C4-2B (cell line): Measurements from ENCODE around the gene XPO1.
A peak's percentile ranks its signal among the peaks of the same experiment; 100 is the strongest.
"Not testable (repeated sequence)": the region's sequence is repeated elsewhere in the genome, so short reads cannot be mapped to it uniquely, and the experiment has no call there.

Experiments
- H3K27ac ChIP-seq: fragments of 450-650 bp; 2 replicates; pipeline ENCODE4 v1.5.1; 2017
- ZFX ChIP-seq: fragments of 450-650 bp; IDR thresholded peaks from 2 replicates; pipeline ENCODE4 v1.6.1; 2017
- TF ChIP-seq, protein P1 (sequence below): fragments of 450-650 bp; conservative IDR thresholded peaks from 2 replicates; pipeline ENCODE4 v1.5.1; 2017; ENCODE audit warnings: mild to moderate bottlenecking

The XPO1 gene

DNA sequence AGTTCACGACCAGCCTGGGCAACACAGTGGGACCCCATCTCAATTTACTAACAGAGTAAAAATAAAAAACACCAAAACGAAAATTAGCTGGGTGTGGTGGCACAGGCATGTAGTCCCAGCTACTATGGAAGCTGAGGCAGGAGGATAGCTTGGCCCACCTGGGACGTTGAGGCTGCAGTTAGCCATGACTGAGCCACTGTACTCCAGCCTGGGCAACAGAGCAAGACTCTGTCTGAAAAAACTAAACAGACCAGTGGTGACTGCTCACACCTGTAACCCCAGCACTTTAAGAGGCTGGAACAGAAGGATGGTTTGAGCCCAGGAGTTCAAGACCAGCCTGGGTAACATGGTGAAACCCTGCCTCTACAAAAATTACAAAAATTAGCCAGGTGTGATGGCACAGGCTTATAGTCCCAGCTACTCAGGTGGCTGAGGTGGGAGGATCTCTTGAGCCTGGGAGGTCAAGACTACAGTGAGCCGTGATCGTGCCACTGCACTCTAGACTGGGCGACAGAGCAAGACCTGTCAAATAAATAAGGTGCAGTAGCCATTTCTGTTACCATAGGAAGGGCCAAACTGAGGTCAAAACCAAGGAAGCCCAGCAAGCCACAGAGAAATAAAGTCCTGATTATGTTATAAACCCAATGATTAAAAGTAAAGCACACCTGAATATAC lies 81.3 kb downstream of the XPO1 start:
- peak overlapping the region; percentile 28; the same call in 1 of the 2 replicates for H3K27ac ChIP-seq
- TF ChIP-seq ZFX = no peak
- TF ChIP-seq, protein P1, sequence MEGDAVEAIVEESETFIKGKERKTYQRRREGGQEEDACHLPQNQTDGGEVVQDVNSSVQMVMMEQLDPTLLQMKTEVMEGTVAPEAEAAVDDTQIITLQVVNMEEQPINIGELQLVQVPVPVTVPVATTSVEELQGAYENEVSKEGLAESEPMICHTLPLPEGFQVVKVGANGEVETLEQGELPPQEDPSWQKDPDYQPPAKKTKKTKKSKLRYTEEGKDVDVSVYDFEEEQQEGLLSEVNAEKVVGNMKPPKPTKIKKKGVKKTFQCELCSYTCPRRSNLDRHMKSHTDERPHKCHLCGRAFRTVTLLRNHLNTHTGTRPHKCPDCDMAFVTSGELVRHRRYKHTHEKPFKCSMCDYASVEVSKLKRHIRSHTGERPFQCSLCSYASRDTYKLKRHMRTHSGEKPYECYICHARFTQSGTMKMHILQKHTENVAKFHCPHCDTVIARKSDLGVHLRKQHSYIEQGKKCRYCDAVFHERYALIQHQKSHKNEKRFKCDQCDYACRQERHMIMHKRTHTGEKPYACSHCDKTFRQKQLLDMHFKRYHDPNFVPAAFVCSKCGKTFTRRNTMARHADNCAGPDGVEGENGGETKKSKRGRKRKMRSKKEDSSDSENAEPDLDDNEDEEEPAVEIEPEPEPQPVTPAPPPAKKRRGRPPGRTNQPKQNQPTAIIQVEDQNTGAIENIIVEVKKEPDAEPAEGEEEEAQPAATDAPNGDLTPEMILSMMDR = no peak

DNA sequence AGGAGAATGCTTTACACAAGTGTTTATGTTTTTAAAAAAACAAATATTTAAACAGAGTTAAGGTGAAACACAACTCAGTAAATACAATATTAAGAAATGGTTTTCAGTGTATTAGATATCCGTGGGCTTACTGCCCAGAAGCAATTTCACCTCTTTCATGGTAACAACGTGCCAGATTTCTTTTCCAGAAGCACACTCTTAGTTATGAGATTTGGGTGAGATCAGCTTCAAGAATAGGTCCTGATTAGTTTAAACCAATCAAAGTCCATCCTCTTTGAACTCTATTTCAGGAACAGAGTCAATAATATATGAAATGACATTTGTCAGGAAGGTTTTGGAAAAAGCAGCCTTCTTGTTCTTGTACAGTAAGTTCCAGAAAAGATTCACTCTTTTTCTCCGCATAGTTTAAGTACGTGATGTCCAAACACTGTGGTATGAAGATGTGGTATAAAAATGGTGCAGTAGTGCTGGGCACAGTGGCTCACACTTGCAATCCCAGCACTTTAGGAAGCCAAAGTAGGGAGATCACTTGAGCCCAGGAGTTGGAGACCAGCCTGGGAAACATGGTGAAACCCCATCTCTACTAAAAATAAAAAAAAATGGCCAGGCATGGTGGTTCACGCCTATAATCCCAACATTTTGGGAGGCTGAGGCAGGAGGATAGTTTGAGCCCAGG lies 81.9 kb downstream of the XPO1 start:
- peak overlapping the region; percentile 28; the same call in 1 of the 2 replicates for H3K27ac ChIP-seq
- TF ChIP-seq, protein P1 = no peak
- TF ChIP-seq ZFX = no peak

DNA sequence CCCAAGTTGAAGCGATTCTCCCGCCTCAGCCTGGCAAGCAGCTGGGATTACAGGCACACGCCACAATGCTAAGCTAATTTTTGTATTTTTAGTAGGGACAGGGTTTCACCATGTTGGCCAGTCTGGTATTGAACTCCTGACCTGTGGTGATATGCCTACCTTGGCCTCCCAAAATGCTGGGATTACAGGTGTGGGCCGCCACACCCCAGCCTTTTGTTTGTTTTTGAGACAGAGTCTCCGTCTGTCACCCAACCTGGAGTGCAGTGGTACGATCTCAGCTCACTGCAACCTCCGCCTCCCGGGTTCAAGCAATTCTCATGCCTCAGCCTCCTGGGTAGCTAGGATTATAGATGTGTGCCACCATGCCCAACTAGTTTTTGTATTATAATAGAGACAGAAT lies 83.2 kb downstream of the XPO1 start:
- not testable (repeated sequence) for H3K27ac ChIP-seq

DNA sequence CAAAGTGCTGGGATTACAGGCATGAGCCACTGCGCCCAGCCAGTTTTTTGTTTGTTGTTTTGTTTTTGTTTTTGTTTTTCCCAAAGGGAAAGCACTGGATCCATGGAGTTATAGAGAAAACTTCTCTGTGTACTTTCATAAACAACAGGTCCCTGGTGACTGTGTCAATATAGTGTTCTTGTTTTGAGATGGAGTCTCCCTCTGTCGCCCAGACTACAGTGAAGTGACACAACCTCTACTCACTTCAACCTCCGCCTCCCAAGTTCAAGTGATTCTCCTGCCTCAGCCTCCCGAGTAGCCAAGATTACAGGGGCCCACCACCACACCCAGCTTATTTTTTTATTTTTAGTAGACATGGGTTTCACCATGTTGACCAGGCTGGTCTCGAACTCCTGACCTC lies 83.8 kb downstream of the XPO1 start:
- no peak overlapping the region for H3K27ac ChIP-seq
- TF ChIP-seq, protein P1 = no peak
- no peak for TF ChIP-seq ZFX

DNA sequence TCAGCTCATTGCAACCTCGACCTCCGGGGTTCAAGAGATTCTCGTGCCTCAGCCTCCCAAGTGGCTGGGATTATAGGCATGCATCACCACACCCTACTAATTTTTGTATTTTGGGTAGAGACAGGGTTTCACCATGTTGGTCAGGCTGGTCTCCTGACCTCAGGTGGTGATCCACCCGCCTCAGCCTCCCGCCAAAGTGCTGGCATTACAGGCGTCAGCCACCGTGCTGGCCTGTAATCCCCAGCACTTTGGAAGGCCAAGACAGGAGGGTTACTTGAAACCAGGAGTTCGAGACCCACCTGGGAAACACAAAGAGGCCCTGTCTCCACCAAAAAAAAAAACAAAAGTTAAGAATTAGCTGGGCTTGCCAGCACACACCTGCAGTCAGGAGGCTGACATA lies 85.8 kb downstream of the XPO1 start:
- H3K27ac ChIP-seq = no peak overlapping the region
- TF ChIP-seq, protein P1 = no peak
- TF ChIP-seq ZFX = no peak

DNA sequence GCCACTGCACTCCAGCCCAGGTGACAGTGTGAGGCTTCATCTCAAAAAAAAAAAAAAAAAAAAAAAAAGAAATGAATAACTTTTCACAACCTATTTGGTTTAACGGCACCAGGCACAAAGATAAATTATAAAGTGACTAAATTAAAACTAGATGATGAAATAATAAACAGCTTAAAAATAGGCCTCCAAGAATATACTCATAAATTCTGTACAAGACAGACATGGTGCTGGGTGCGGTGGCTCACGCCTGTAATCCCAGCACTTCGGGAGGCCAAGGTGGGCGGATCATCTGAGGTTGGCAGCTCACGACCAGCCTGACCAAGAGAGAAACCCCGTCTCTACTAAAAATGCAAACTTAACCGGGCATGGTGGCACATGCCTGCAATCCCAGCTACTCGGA lies 87.0 kb downstream of the XPO1 start:
- no peak overlapping the region for H3K27ac ChIP-seq
- TF ChIP-seq, protein P1 = no peak
- TF ChIP-seq ZFX = no peak

DNA sequence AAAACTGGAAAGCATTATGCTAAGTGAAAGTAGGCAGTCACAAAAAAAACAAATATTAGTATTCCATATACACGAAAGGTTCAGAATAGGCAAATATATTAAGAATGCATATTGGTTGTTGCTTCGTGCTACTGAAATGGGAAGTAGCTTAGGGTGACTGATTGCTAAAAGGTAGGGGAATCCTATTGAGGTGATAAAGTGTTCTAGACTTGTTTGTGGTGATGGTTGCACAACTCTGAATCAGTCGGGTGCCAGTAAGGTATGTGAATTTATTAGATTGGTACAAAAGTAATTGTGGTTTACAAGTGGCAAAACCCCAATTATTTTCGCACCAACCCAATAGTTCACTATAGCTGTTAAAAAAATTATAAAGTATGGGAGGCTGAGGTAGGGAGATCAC lies 88.0 kb downstream of the XPO1 start:
- TF ChIP-seq, protein P1 = no peak
- no peak for TF ChIP-seq ZFX

DNA sequence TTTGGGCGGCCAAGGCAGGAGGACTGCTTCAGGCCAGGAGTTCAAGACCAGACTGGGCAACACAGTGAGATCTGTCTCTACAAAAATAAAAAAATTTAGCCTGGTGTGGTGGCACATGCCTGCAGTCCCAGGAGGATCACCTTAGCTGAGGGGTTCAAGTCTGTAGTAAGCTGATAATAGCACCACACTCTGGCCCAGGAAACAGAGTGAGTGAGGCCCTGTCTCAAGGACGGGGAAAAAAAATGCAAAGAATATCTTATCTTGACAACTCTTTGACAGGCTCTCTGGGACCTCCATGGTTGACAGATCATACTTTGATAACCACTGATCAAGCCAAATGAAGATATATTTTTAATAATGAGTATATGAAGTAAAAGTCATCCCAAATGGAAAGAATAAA lies 89.9 kb downstream of the XPO1 start:
- no peak overlapping the region for H3K27ac ChIP-seq
- TF ChIP-seq, protein P1 = no peak
- TF ChIP-seq ZFX = no peak

More for the DNA sequence above, 88.0 kb downstream of the XPO1 start:
- H3K27ac ChIP-seq = no peak overlapping the region

DNA sequence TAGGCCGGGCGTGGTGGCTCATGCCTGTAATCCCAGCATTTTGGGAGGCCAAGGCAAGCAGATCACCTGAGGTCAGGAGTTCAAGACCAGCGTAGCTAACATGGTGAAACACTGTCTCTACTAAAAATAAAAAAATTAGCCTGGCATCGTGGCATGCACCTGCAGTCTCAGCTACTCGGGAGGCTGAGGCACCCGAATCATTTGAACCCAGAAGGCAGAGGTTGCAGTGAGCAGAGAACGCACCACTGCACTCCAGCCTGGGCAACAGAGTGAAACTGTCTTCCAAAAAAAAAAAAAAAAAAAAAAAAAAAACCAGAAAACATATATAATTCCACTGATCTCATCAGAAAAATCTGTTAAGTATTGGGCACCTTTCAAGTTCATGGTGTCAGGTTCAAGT lies 91.2 kb downstream of the XPO1 start:
- not testable (repeated sequence) for H3K27ac ChIP-seq
